LNCaP clone FGC (cell line): ENCODE results near the gene HEATR5A.
"Not testable (repeated sequence)": the region's sequence is repeated elsewhere in the genome, so short reads cannot be mapped to it uniquely, and the experiment has no call there.

Source experiments
- DNase-seq: peaks from one replicate; pipeline ENCODE4 v3.0.0-alpha.2; 2011; ENCODE audit warnings: low read depth
- H3K4me3 ChIP-seq: 2 replicates; pipeline ENCODE4 v1.5.1; 2011; ENCODE audit warnings: mild to moderate bottlenecking, low read depth, low read length, control low read depth
- TF ChIP-seq, protein P1 (sequence below): IDR thresholded peaks from 2 replicates; pipeline ENCODE4 v1.5.1; 2012; ENCODE audit warnings: mild to moderate bottlenecking; ENCODE audit not compliant: control insufficient read depth, insufficient read depth; ENCODE audit errors: extremely low read depth

Gene HEATR5A

DNA sequence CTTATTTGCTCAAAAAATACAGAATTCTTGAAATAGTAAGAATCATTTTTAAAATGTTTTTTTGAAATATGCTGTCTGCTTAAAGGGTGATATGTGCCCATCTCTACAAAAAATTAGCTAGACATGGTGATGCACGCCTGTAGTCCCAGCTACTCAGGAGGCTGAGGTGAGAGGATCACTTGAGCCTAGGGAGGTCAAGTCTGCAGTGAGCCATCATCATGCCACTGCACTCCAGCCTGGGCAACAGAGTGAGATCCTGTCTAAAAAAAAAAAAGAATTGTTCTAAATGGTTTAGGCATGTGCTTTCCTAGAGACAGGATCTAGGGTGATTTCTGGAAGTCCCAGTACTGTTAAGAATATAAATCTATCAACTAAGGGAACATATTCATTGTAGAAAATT, 137.2 kb downstream of the HEATR5A start:
- DNase-seq, result no peak
- TF ChIP-seq, protein P1, sequence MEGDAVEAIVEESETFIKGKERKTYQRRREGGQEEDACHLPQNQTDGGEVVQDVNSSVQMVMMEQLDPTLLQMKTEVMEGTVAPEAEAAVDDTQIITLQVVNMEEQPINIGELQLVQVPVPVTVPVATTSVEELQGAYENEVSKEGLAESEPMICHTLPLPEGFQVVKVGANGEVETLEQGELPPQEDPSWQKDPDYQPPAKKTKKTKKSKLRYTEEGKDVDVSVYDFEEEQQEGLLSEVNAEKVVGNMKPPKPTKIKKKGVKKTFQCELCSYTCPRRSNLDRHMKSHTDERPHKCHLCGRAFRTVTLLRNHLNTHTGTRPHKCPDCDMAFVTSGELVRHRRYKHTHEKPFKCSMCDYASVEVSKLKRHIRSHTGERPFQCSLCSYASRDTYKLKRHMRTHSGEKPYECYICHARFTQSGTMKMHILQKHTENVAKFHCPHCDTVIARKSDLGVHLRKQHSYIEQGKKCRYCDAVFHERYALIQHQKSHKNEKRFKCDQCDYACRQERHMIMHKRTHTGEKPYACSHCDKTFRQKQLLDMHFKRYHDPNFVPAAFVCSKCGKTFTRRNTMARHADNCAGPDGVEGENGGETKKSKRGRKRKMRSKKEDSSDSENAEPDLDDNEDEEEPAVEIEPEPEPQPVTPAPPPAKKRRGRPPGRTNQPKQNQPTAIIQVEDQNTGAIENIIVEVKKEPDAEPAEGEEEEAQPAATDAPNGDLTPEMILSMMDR, result no peak

DNA sequence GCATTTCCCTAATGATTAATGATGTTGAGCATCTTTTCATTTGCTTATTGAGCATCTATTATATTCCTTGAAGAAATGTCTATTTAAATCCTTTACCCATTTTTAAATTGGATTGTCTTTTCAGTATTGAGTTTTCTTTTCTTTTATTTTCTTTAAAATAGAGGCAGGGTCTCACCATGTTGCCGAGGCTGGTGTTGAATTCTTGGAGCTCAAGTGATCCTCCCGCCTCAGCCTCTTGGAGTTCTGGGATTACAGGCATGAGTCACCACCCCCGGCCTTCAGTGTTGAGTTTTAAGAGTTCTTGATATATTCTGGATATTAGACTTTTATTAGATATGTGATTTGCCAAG, 139.5 kb downstream of the HEATR5A start:
- no peak for DNase-seq
- TF ChIP-seq, protein P1, result no peak

More for the DNA sequence above, 137.2 kb downstream of the HEATR5A start:
- H3K4me3 ChIP-seq, result no peak overlapping the region

DNA sequence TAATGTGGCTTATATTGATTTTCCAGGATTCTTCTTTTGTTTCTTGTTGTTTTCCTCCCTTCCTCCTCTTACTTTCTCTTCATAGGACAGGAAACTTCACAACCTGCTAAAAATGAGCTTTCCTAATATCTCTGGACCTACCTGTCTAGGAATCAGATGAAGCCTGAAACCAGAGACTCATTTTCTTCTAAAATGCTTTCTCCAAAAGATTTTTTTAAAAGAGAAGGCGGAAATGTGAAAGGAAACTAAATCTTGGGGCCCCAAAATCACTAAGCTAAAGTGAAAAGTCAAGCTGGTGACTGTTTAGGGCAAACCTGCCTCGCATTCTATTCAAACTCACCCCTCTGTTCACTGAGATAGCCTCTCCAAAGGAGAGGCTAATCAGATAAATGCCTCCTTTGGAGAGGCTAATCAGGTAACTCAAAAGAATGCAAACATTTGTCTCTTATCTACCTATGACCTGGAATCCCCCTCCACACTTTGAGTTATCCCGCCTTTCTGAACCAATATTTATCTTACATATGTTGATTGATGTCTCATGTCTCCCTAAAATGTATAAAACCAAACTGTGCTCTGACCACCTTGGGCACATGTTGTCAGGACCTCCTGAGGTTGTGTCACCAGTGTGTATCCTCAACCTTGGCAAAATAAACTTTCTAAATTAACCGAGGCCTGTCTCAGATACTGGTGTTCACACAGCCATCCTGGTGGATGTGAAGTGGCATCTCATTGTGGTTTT, 140.0 kb downstream of the HEATR5A start:
- DNase-seq, result no peak
- no peak overlapping the region for H3K4me3 ChIP-seq
- TF ChIP-seq, protein P1, result no peak

More for the DNA sequence above, 139.5 kb downstream of the HEATR5A start:
- no peak overlapping the region for H3K4me3 ChIP-seq

DNA sequence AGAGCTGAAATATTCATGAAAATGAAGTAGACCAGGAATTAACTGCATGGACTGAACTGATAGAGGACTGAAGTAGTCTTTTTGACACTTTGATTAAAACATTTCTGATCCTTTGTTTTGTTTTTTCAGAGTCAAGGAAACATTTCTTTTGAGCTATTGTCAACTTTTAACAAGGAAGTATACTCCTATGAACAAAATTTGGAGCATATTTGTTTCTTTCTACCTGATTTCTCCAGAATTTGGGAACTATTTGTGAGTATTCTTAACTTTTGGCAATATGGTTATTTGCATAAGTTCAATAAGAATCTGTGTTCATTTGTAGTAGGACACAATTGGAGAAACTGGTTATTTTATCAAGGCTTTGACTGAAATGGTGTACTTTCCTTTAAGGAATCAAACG, 141.5 kb downstream of the HEATR5A start:
- no peak overlapping the region for H3K4me3 ChIP-seq
- TF ChIP-seq, protein P1, result no peak
- DNase-seq, result no peak

DNA sequence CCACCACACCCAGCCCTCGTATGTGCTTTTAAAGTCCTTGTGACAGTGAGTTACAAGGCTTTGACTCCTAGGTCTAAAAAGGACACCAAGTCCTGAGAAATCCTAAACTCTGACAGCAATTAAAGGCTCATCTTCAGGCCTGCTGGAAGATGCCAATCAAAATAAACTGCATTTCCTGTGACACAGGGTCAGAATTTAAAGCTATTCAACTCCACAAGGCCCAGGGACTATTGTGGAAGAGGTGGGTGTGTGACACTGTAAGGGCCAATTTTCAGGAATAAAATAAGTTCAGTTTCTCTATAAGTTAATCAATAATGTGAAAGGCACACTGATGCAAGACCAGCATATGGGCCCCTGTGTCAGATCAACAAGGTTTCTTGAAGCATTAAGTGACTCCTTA, 143.3 kb downstream of the HEATR5A start:
- H3K4me3 ChIP-seq, result no peak overlapping the region
- no peak for DNase-seq
- TF ChIP-seq, protein P1, result no peak

DNA sequence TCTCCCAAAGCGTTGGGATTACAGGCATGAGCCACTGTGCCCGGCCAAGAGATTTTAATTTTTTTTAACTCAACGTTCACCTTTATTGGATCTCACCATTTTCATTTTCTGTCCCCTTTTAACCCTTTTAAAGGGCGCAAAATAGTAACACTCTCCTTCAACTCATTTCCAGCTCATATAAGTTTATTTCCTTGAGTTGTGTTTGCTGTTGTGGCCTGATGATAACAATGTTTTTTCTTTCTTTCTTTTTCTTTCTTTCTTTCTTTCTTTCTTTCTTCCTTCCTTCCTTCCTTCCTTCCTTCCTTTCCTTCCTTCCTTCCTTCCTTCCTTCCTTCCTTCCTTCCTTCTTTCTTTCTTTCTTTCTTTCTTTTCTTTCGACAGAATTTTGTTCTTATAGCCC, 143.9 kb downstream of the HEATR5A start:
- not testable (repeated sequence) for DNase-seq, H3K4me3 ChIP-seq

DNA sequence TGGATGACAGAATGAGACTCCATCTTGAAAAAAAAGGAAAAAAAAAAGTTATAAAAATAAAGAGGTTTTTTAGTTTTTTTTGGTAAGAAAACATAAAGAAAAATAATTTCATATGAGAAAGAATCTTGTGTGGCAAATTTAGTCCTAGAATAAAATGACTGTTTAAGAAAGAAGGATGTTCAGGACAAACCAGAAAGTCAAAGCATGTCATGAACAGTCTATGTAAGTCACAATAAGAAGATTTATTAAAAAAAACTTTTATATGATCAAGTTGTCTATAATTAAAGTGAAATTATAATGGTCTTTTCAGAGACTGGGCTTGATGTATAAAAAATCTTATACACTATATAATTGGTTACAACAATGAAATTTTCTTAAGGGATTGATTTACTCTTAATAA, 144.6 kb downstream of the HEATR5A start:
- DNase-seq, result no peak
- H3K4me3 ChIP-seq, result no peak overlapping the region
- TF ChIP-seq, protein P1, result no peak
